HS-5 (cell line): Measurements from ENCODE around the gene BRSK1.

Source experiments
- DNase-seq: peaks from one replicate; pipeline ENCODE4 v3.0.0-alpha.2; 2012; ENCODE audit warnings: low read depth

Gene BRSK1

DNA sequence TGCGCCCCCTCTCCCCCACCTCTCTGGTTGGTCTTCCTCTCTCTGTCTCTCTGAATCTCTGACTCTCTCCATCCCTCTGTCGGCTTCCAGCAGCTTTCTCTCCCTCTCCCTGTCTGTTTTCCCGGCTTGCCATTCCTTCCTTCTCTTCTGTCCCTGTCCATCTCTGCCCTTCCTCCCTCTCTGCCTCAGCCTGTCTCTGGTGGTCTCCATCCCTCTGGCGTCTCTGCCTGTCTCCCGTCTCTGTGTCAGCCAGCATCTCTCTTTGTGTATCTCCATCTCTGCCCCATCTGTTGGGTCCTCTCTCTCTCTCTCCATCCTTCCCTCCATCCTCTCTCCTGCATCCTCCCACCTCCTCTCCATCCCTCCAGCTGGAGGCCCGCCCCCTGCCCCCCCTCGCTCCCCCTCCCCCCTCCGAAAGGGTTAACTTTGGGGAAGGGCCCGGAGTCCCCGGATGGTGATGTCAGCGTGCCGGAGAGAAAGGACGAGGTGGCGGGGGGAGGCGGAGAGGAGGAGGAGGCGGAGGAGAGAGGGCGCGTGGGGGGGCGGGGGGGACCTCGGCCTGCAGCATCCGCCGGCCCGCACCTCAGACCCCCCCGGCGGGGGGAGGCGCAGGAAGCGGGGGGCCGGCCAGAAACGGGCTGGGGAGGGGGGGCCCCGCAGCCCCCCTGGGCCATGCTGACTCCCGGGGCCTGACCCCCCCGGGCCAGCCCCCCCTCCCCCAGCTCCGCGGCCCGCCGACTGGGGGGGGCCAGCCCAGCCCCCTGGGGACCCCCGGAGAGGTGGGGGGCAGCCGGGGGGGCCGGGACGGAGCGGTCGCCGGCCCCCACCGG, at the start of gene BRSK1:
Gene BRSK1 (plus strand): TSS at position 450 of the 830 bp plus-strand sequence. CDS start 446 bp downstream, outside the sequence.
- no peak for DNase-seq

- no peak for DNase-seq
These were observed 45.8 kb upstream of the BRSK1 start for GRCh38 chr19:55238030-55238429.

GRCh38 chr19:55239004-55239403, 44.8 kb upstream of the BRSK1 start:
- DNase-seq: no peak

DNA sequence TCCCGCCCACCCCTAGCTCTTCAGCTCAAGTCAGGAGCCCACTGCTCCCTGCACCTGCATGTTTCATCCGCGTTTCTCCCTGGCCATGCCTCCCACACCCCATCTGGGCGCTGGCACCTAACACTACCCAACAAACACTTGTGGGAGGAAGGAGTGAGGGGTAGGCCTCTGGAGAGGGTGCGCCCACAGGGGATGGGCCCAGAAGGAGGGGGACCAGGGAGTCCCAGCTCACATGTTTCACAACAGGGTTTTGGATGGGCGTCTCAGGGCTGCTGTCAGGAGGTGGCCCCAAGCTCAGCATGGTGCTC, 43.1 kb upstream of the BRSK1 start:
- DNase-seq: no peak

- DNase-seq: no peak
These were observed 42.5 kb upstream of the BRSK1 start for GRCh38 chr19:55241143-55241934.

- no peak for DNase-seq
These were observed 41.8 kb upstream of the BRSK1 start for GRCh38 chr19:55241935-55242464.

GRCh38 chr19:55242517-55242916, 41.3 kb upstream of the BRSK1 start:
- no peak for DNase-seq

GRCh38 chr19:55244004-55244680, 39.7 kb upstream of the BRSK1 start:
- no peak for DNase-seq

DNA sequence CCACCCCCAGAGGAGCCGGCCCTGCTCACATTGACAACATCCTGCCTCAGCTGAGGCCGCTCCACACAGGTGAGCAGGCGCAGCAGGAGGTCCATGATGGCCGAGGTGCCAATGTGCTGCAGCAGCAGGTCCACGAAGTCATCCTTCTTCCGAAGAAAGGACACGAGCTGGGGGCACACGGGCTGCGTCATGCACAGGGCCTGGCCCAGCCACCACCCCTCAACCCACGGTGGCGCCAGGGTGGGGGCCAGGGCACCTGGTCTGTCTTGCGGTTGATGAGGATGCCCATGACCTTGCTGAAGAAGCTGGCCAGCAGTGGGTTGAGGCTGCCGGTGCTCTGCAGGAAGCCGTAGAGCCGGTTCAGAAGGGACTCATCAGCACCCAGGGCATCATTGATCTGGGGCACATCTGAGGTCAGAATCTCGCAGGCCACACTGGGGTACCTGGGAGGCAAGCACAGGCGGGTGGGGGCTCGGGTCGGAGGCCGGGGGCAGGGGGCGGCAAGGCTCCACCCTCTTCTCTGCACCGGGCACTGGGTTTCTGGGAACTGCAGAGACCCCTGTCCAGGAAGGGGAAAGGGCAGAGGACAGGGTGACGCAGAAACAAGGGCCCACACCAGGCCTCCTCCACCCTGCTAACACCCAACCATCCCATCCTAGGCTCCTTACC, 38.4 kb upstream of the BRSK1 start:
- no peak for DNase-seq

GRCh38 chr19:55246462-55247451, 37.0 kb upstream of the BRSK1 start:
- no peak for DNase-seq

- DNase-seq: no peak
These were observed 36.1 kb upstream of the BRSK1 start for GRCh38 chr19:55247621-55248099.

- DNase-seq: no peak
These were observed 35.6 kb upstream of the BRSK1 start for GRCh38 chr19:55248166-55248675.

GRCh38 chr19:55248704-55249103, 35.1 kb upstream of the BRSK1 start:
- no peak for DNase-seq

DNA sequence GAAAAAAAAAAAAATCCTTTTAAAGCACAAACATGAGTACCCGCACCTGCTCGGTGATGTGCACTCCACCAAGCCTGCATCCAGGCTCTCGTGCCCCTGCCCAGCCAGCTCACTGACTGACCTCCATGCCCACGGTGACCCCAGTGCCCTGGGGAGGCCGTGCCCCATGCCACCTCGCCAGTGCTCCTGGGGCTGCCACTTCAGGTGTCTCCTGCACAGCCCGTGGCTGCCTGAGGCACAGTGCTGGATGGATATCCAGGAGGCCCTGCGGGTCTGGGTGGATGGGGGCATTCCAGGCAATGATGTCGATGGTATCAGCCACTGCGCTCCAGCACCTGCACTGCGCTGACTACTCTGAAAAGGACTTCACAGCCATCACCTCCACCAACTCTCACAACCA, 34.0 kb upstream of the BRSK1 start:
- DNase-seq: no peak

GRCh38 chr19:55250262-55251036, 33.3 kb upstream of the BRSK1 start:
- no peak for DNase-seq

GRCh38 chr19:55251341-55252081, 32.3 kb upstream of the BRSK1 start:
- DNase-seq: no peak

DNA sequence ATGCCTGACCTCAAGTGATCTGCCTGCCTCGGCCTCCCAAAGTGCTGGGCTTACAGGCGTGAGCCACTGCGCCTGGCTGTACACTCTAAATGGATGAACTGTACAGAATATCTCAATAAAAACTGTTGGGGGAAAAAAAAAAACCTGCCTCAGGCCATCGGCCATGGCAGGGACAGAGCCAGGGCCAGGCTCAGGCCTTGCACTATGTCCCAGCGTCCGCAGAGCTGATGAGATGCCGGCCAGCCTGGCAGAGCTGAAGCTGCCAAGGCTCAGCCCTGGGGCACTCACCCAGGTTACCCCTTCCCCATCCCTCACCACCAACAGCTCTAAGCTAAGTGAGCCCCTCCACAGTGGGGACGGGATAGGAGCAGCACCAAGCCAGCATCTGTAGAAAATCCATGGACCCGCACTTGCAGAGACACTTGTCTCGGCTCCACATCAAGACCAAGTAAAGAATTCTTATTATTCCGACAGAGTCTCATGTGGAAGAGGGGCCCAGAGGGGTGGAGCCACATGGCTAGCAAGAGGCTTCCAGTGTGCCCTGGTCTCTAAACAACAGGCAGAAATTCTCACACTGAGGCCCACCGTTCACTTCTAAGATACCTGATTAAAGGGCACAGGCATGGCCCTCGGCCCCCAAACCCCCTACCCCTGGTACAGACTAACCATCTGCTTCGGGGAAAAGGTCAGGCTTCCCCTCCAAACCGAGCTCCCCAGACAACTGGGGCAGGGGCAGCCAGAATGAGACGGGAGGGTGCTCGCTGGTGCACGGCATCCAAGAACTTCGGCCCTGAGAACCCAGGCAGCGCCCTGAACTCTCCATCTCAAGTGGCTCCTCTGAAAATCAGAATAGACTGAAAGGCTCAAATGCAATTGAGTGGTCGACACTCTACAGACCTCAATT, 30.8 kb upstream of the BRSK1 start:
- DNase-seq: no peak
